Effector memory CD4-positive, alpha-beta T cell (primary cell): Measurements from ENCODE around the gene TTLL4.

Experiments
- DNase-seq, 3 donors: peaks; one replicate each; pipeline ENCODE4 v3.0.0-alpha.2; 2020
- H3K27ac ChIP-seq: 2 replicates; pipeline ENCODE4 v1.7.0; 2013; ENCODE audit warnings: mild to moderate bottlenecking, low read length, moderate library complexity; ENCODE audit not compliant: insufficient read depth, poor library complexity, severe bottlenecking
- H3K27me3 ChIP-seq: replicated peaks from 2 replicates; pipeline ENCODE4 v1.7.0; 2013; ENCODE audit warnings: mild to moderate bottlenecking, low read length; ENCODE audit not compliant: insufficient read depth, control insufficient read depth, poor library complexity, severe bottlenecking
- H3K36me3 ChIP-seq: 2 replicates; pipeline ENCODE4 v1.7.0; 2013; ENCODE audit warnings: mild to moderate bottlenecking, low read length, moderate library complexity; ENCODE audit not compliant: control insufficient read depth, insufficient read depth
- H3K4me1 ChIP-seq: 2 replicates; pipeline ENCODE4 v1.7.0; 2013; ENCODE audit warnings: low read length, mild to moderate bottlenecking; ENCODE audit not compliant: control insufficient read depth, insufficient read depth, poor library complexity, severe bottlenecking
- H3K4me3 ChIP-seq: 2 replicates; pipeline ENCODE4 v1.7.0; 2013; ENCODE audit warnings: low read length, low read depth, mild to moderate bottlenecking; ENCODE audit not compliant: insufficient read depth, poor library complexity, severe bottlenecking
- H3K9me3 ChIP-seq: 2 replicates; pipeline ENCODE4 v1.7.0; 2013; ENCODE audit warnings: mild to moderate bottlenecking, low read length, moderate library complexity; ENCODE audit not compliant: control insufficient read depth

The TTLL4 gene

DNA sequence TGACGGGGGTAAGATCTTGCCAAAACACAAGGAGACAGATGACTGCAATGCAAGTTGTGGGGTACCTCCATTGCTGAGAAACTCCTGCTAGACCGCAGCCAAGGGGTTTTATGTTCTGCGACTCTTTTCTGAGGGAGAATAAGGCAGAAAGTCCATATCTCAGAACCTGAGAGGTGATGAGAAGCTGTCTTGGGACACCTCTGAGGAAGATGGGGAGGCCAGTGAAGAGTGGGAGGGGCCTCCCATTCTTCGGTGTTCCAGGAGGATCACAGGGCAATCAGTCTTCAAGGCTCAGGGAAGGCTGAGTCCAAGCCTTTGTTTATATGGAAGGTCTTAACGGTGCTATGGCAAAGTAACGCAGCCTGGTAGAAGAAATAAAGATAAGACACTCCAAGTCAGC, 89.4 kb downstream of the TTLL4 start:
- Histone ChIP-seq H3K27ac (no peak overlapping the region), H3K27me3 (no peaks in the 10 kb centered on the region), H3K36me3 (no peaks in the 10 kb centered on the region), H3K4me3 (no peak overlapping the region), H3K9me3 (no peaks in the 10 kb centered on the region), H3K4me1 (no peaks in the 10 kb centered on the region)
- DNase-seq = no peak

GRCh38 chr2:218802386-218802994, 91.9 kb downstream of the TTLL4 start:
- H3K36me3 ChIP-seq = no peaks in the 10 kb centered on the region
- H3K27ac ChIP-seq = no peak overlapping the region
- H3K9me3 ChIP-seq = no peaks in the 10 kb centered on the region
- no peaks in the 10 kb centered on the region for H3K4me1 ChIP-seq
- no peak overlapping the region for H3K4me3 ChIP-seq
- H3K27me3 ChIP-seq = no peaks in the 10 kb centered on the region
- no peak for DNase-seq

GRCh38 chr2:218804817-218805216, 94.2 kb downstream of the TTLL4 start:
- H3K27me3 ChIP-seq = no peaks in the 10 kb centered on the region
- H3K4me3 ChIP-seq = no peak overlapping the region
- H3K27ac ChIP-seq = no peak overlapping the region
- H3K36me3 ChIP-seq = no peaks in the 10 kb centered on the region
- H3K4me1 ChIP-seq = no peaks in the 10 kb centered on the region
- DNase-seq = no peak
- no peaks in the 10 kb centered on the region for H3K9me3 ChIP-seq
